DOHH2 (cell line): ENCODE data around the gene SRP14.
A peak's percentile ranks its signal among the peaks of the same experiment; 100 is the strongest.

Experiments used
- H3F3A ChIP-seq: fragments of 200-600 bp; sonication (generic), shearing (Covaris generic); 2 replicates; pipeline ENCODE4 v1.6.0; 2016; ENCODE audit warnings: antibody characterized with exemption, mild to moderate bottlenecking; ENCODE audit not compliant: control insufficient read depth, insufficient read depth
- H3K27ac ChIP-seq: fragments of 200-600 bp; sonication (generic); 2 replicates; pipeline ENCODE4 v1.5.1; 2014; ENCODE audit warnings: low read depth, mild to moderate bottlenecking, low read length, moderate library complexity
- H3K27me3 ChIP-seq: fragments of 200-600 bp; sonication (generic); 2 replicates; pipeline ENCODE4 v1.6.1; 2014; ENCODE audit warnings: mild to moderate bottlenecking, low read length, mixed read lengths; ENCODE audit not compliant: control insufficient read depth
- H3K36me3 ChIP-seq: fragments of 200-600 bp; sonication (generic); 2 replicates; pipeline ENCODE4 v1.6.1; 2014; ENCODE audit warnings: mild to moderate bottlenecking, low read length, moderate library complexity, mixed read lengths; ENCODE audit not compliant: control insufficient read depth
- H3K4me1 ChIP-seq: fragments of 200-600 bp; sonication (generic); 2 replicates; pipeline ENCODE4 v1.6.1; 2014; ENCODE audit warnings: mild to moderate bottlenecking, low read length, mixed read lengths; ENCODE audit not compliant: control insufficient read depth
- H3K4me2 ChIP-seq: fragments of 200-600 bp; sonication (generic); 2 replicates; pipeline ENCODE4 v1.6.0; 2014; ENCODE audit warnings: mild to moderate bottlenecking, low read length, moderate library complexity
- H3K4me3 ChIP-seq: fragments of 200-600 bp; sonication (generic); 2 replicates; pipeline ENCODE4 v1.5.1; 2014; ENCODE audit warnings: mild to moderate bottlenecking, low read length, mixed read lengths
- H3K79me2 ChIP-seq: fragments of 200-600 bp; sonication (generic); 2 replicates; pipeline ENCODE4 v1.6.1; 2014; ENCODE audit warnings: mild to moderate bottlenecking, low read length, mixed read lengths; ENCODE audit not compliant: control insufficient read depth
- H3K9me2 ChIP-seq: fragments of 200-600 bp; sonication (generic); replicated peaks from 2 replicates; pipeline ENCODE4 v1.6.1; 2014; ENCODE audit warnings: mild to moderate bottlenecking, low read length, mixed read lengths; ENCODE audit not compliant: control insufficient read depth
- H3K9me3 ChIP-seq: fragments of 200-600 bp; sonication (generic); 2 replicates; pipeline ENCODE4 v1.6.1; 2014; ENCODE audit warnings: antibody characterized with exemption, low read length, mixed read lengths; ENCODE audit not compliant: control insufficient read depth, insufficient read depth
- H4K20me1 ChIP-seq: fragments of 200-600 bp; sonication (generic); 2 replicates; pipeline ENCODE4 v1.6.0; 2014; ENCODE audit warnings: low read depth, mild to moderate bottlenecking, antibody characterized with exemption, low read length, moderate library complexity; ENCODE audit not compliant: control insufficient read depth, insufficient read depth
- CTCF ChIP-seq: fragments of 200-600 bp; sonication (generic); IDR thresholded peaks from one replicate; pipeline ENCODE4 v1.5.1; 2014; ENCODE audit warnings: antibody characterized with exemption, mild to moderate bottlenecking, low read depth, low read length; ENCODE audit not compliant: poor library complexity, severe bottlenecking
- EZH2phosphoT487 ChIP-seq: fragments of 200-600 bp; sonication (generic); IDR thresholded peaks from 2 replicates; pipeline ENCODE4 v1.6.1; 2017; ENCODE audit warnings: borderline replicate concordance, mild to moderate bottlenecking, antibody characterized with exemption, low read length, moderate library complexity, mixed read lengths

SRP14 gene

DNA sequence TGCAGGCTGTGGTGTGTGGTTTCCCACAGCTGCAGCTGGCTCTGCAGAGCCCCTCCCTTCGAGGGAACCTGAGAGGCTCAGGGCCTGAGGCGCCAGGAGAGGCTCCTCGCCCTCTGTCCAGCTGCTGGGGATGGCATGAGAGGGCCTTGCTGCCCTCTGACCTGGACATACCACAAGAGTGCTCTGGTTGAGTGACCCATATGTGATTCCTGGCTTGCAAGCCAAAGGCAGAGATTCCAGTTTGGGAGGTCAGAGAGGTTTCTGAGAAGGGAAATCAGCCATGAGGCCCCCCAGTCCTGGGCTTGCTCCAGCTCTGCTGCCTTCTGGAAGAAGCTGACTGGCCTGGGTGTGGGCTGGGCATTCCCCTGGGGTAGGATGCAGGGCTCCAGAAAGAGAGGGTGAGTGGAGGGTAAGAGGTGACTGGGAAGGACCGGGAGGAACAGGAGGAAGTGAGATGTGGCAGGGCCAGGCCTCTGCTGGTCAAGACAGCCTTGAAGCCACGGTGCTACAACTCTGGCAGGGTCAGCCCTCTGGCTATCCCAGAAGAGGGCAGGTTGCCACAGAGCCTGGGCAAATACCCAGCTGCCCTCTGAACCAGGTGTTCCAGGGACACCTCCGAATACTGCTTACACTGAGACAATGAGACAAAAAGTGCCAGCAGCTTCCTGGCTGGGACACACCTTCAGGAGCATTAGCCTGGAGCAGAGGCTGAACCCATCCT, 16.0 kb upstream of the SRP14 start:
- Histone ChIP-seq H3F3A (peaks cover 28% of the 10 kb centered on the region), H3K4me2 (peak overlapping the region; percentile 96), H3K9me3 (no peaks in the 10 kb centered on the region), H3K79me2 (0 out of 2 replicates have a peak, but pooled peaks cover 2% of the 10 kb centered on the region), H3K4me1 (peaks cover 91% of the 10 kb centered on the region), H4K20me1 (no peaks in the 10 kb centered on the region), H3K4me3 (peak overlapping the region; percentile 67), H3K9me2 (no peaks in the 10 kb centered on the region), H3K36me3 (peaks cover 7% of the 10 kb centered on the region), H3K27ac (peak overlapping the region; percentile 92), H3K27me3 (no peaks in the 10 kb centered on the region)
- TF ChIP-seq EZH2phosphoT487, result no peak
- no peak for TF ChIP-seq CTCF

DNA sequence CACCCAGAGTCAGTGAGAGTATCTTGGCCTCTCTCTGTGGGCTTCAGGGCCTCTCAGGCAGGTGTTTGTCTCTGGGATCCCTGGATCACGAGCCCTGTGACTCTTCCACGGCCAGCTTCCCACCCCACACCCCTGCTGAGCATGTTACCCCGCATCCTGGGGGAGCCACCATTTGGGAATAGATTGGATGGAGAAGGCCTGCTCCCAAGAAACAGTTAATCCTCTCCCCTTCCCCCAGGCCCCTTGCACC, 15.5 kb upstream of the SRP14 start:
- Histone ChIP-seq H3K4me1 (peaks cover 96% of the 10 kb centered on the region), H3K79me2 (0 out of 2 replicates have a peak, but pooled peaks cover 2% of the 10 kb centered on the region), H3K27ac (peak overlapping the region; percentile 92), H3K4me3 (peak overlapping the region; percentile 67), H3K9me2 (no peaks in the 10 kb centered on the region), H3K9me3 (no peaks in the 10 kb centered on the region), H3K4me2 (peak overlapping the region; percentile 96), H4K20me1 (no peaks in the 10 kb centered on the region), H3K27me3 (no peaks in the 10 kb centered on the region), H3K36me3 (peaks cover 9% of the 10 kb centered on the region), H3F3A (peaks cover 29% of the 10 kb centered on the region)
- TF ChIP-seq CTCF (no peak), EZH2phosphoT487 (no peak)

DNA sequence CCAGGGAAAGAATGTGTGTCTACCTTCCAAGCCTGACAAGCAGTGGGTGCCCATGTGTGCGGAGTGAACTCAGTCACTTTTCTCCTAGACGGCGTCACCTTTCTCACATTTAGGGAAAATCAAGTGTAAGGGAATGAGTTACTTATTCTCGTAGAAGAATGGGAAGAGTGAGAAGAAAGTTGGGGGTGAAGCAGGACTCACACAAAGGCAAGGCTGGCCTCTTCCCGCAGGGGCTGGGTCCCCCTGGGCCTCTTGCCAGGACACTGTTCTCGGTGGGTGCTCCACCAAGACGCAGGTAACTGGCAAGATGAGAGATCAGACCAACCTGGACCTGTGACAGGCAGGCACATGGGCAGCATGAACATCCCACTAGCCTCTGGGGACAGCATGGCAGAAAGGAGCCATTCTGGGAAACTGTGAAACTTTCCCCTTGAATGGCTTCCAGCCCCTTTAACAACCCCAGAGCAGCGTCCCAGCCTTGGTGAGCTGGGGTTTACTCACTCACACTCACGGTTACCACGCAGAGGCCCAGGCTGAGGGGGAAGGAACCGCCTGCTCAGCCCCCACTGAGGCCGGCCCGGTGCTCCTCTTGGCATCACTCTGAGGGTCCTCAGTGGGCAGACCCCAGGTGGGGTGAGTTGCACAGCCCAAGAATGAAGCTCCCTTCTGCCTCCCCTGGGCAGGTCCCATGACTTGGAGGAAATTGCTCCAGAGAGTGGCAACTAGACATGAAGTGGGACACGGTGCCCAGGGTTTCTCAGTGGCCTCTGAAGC, 15.0 kb upstream of the SRP14 start:
- H3K4me3 ChIP-seq, result peak overlapping the region; percentile 67
- H3K4me2 ChIP-seq, result peak overlapping the region; percentile 96

More for the DNA sequence above, 15.0 kb upstream of the SRP14 start:
- TF ChIP-seq EZH2phosphoT487 (no peak), CTCF (no peak)
- Histone ChIP-seq H3K27me3 (no peaks in the 10 kb centered on the region), H3K9me2 (no peaks in the 10 kb centered on the region), H4K20me1 (no peaks in the 10 kb centered on the region), H3K79me2 (peaks cover 6% of the 10 kb centered on the region; the same call in 1 of the 2 replicates), H3K9me3 (no peaks in the 10 kb centered on the region), H3K27ac (peak overlapping the region; percentile 92), H3K4me1 (peaks cover 98% of the 10 kb centered on the region), H3F3A (peaks cover 33% of the 10 kb centered on the region), H3K36me3 (peaks cover 14% of the 10 kb centered on the region)
